ENCODE data around the gene DCDC2.

DCDC2 gene

GRCh38 chr6:24231438-24231977, 126.4 kb downstream of the DCDC2 start:
- no peak overlapping the region for H2AFZ ChIP-seq (ENCODE audit: low read depth, low read length)
- TF ChIP-seq, protein P1, sequence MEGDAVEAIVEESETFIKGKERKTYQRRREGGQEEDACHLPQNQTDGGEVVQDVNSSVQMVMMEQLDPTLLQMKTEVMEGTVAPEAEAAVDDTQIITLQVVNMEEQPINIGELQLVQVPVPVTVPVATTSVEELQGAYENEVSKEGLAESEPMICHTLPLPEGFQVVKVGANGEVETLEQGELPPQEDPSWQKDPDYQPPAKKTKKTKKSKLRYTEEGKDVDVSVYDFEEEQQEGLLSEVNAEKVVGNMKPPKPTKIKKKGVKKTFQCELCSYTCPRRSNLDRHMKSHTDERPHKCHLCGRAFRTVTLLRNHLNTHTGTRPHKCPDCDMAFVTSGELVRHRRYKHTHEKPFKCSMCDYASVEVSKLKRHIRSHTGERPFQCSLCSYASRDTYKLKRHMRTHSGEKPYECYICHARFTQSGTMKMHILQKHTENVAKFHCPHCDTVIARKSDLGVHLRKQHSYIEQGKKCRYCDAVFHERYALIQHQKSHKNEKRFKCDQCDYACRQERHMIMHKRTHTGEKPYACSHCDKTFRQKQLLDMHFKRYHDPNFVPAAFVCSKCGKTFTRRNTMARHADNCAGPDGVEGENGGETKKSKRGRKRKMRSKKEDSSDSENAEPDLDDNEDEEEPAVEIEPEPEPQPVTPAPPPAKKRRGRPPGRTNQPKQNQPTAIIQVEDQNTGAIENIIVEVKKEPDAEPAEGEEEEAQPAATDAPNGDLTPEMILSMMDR (IDR thresholded peaks at IDR 0.05; ENCODE audit: borderline replicate concordance, extremely low read depth, low read length, poor library complexity, severe bottlenecking): no peak
- TF ChIP-seq EZH2 (IDR thresholded peaks at IDR 0.05; ENCODE audit: borderline replicate concordance, low read depth, low read length, severe bottlenecking): no peak

DNA sequence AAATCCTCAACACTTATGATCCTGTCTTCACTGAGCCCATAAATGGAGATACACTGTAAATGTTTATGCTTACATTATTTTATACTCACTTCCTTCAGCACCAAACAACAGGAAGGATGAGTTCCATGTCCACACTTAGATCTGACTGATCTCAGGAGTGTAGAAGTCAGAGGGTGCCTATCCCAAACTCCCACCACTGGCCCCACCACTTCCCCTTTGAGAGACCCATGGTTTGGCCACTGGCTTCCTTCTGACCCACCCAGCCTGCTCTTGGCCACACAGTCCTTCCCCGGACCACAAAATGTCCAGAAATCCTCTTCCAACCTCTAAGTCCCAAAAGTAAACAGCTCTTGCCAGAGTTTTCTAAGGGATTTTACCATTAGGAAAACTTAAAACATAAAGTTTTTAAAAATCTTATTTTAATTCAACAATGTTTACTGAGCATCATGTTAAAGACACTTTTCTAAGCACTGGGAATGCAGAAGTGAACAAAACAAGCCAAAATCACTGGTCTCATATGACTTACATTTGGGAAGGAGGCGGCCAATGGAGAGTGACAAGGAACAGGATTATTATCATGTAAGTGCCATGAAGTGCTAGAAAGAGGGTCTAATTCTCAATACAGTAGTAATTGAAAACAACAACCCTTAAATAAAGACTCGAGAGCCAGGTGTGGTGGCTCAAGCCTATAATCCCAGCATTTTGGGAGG, 128.0 kb downstream of the DCDC2 start:
- Histone ChIP-seq H3K36me3 (ENCODE audit: insufficient read depth, low read length) (no peaks in the 10 kb centered on the region), H3K27ac (ENCODE audit: low read length) (no peak overlapping the region), H3K79me2 (ENCODE audit: insufficient read depth, low read length) (no peaks in the 10 kb centered on the region), H3K9me3 (ENCODE audit: insufficient read depth, low read length, severe bottlenecking) (no peaks in the 10 kb centered on the region), H3K4me1 (ENCODE audit: insufficient read depth, low read length) (no peaks in the 10 kb centered on the region), H3K9ac (ENCODE audit: low read depth, low read length) (no peak overlapping the region), H3K27me3 (ENCODE audit: insufficient read depth, low read length, poor library complexity) (peaks cover 10% of the 10 kb centered on the region), H2AFZ (ENCODE audit: low read depth, low read length) (no peak overlapping the region), H3K4me2 (ENCODE audit: insufficient read depth, low read length) (no peak overlapping the region), H4K20me1 (ENCODE audit: insufficient read depth, low read length) (no peaks in the 10 kb centered on the region), H3K4me3 (ENCODE audit: low read depth in 1 of 2, low read length in 2 of 2) (no peak overlapping the region)
- ATAC-seq (ENCODE audit: insufficient read depth, low read depth) (no peak), DNase-seq (no peak)
- TF ChIP-seq, protein P1 (IDR thresholded peaks at IDR 0.05; ENCODE audit: borderline replicate concordance, extremely low read depth, low read length, poor library complexity, severe bottlenecking): no peak
- no peak for TF ChIP-seq EZH2 (IDR thresholded peaks at IDR 0.05; ENCODE audit: borderline replicate concordance, low read depth, low read length, severe bottlenecking)

More at GRCh38 chr6:24231438-24231977, 126.4 kb downstream of the DCDC2 start:
- H3K36me3 ChIP-seq (ENCODE audit: insufficient read depth, low read length): no peaks in the 10 kb centered on the region
- no peak for DNase-seq
- ATAC-seq (ENCODE audit: insufficient read depth, low read depth): no peak
- no peaks in the 10 kb centered on the region for H4K20me1 ChIP-seq (ENCODE audit: insufficient read depth, low read length)
- H3K27ac ChIP-seq (ENCODE audit: low read length): no peak overlapping the region
- no peaks in the 10 kb centered on the region for H3K79me2 ChIP-seq (ENCODE audit: insufficient read depth, low read length)
- no peak overlapping the region for H3K4me3 ChIP-seq (ENCODE audit: low read depth in 1 of 2, low read length in 2 of 2)
- no peaks in the 10 kb centered on the region for H3K4me1 ChIP-seq (ENCODE audit: insufficient read depth, low read length)
- H3K4me2 ChIP-seq (ENCODE audit: insufficient read depth, low read length): no peak overlapping the region
- no peaks in the 10 kb centered on the region for H3K9me3 ChIP-seq (ENCODE audit: insufficient read depth, low read length, severe bottlenecking)
- peaks cover 4% of the 10 kb centered on the region for H3K27me3 ChIP-seq (ENCODE audit: insufficient read depth, low read length, poor library complexity)
- no peak overlapping the region for H3K9ac ChIP-seq (ENCODE audit: low read depth, low read length)

DNA sequence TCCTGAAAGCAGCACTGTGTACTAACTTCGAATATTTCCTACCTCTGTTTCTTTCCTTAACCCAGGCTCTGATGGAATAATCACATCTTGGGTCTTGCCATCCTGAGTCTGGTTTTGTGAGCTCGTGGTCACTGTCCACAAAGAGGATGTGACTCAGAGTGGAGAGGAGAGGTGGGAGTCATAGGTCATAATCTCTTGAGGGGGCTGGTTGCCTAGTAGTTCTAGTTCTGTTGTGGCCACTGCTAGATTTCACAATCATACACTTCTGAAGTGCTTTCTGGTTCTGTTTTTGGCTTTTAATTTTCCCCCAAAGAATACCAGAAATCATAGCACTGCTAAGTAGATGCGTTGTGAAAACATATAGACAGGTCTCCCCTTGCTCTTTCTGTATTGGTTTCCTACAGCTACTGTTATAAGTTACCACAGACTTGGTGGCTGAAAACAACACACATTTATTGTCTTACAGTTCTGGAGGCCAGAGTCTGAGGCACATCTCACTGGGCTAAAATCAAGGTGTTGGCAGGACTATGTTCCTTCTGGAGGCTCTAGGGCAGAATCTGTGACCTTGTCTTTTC, 129.1 kb downstream of the DCDC2 start:
- H3K27ac ChIP-seq (ENCODE audit: low read length): no peak overlapping the region
- no peaks in the 10 kb centered on the region for H3K4me1 ChIP-seq (ENCODE audit: insufficient read depth, low read length)
- no peaks in the 10 kb centered on the region for H4K20me1 ChIP-seq (ENCODE audit: insufficient read depth, low read length)
- no peaks in the 10 kb centered on the region for H3K36me3 ChIP-seq (ENCODE audit: insufficient read depth, low read length)
- no peak for DNase-seq
- H3K27me3 ChIP-seq (ENCODE audit: insufficient read depth, low read length, poor library complexity): peaks cover 10% of the 10 kb centered on the region
- no peaks in the 10 kb centered on the region for H3K79me2 ChIP-seq (ENCODE audit: insufficient read depth, low read length)
- no peak overlapping the region for H3K9ac ChIP-seq (ENCODE audit: low read depth, low read length)
- H3K4me2 ChIP-seq (ENCODE audit: insufficient read depth, low read length): no peak overlapping the region
- no peaks in the 10 kb centered on the region for H3K9me3 ChIP-seq (ENCODE audit: insufficient read depth, low read length, severe bottlenecking)
- no peak for ATAC-seq (ENCODE audit: insufficient read depth, low read depth)
- no peak overlapping the region for H2AFZ ChIP-seq (ENCODE audit: low read depth, low read length)
- no peak overlapping the region for H3K4me3 ChIP-seq (ENCODE audit: low read depth in 1 of 2, low read length in 2 of 2)
- TF ChIP-seq, protein P1 (IDR thresholded peaks at IDR 0.05; ENCODE audit: borderline replicate concordance, extremely low read depth, low read length, poor library complexity, severe bottlenecking): no peak
- TF ChIP-seq EZH2 (IDR thresholded peaks at IDR 0.05; ENCODE audit: borderline replicate concordance, low read depth, low read length, severe bottlenecking): no peak
